Measurements from ENCODE around the gene FANCB.

GRCh38 chrX:14897042-14897441 lies 24.2 kb upstream of the FANCB start:
- TF ChIP-seq CTCF (tag by site-specific recombination; IDR thresholded peaks at IDR 0.05) (no peak), ZNF777 (tag by site-specific recombination; IDR thresholded peaks at IDR 0.05; ENCODE audit: borderline replicate concordance) (no peak), KLF16 (tag by site-specific recombination; IDR thresholded peaks at IDR 0.05) (no peak), ZSCAN18 (tag by site-specific recombination; IDR thresholded peaks at IDR 0.05) (no peak), ZNF449 (tag by site-specific recombination; IDR thresholded peaks at IDR 0.05) (no peak), ZNF169 (tag by site-specific recombination; IDR thresholded peaks at IDR 0.05) (no peak), ZNF561 (tag by site-specific recombination; IDR thresholded peaks at IDR 0.05; ENCODE audit: borderline replicate concordance) (no peak), ZNF112 (tag by site-specific recombination; IDR thresholded peaks at IDR 0.05) (no peak), ZNF621 (tag by site-specific recombination; IDR thresholded peaks at IDR 0.05) (no peak), SALL2 (tag by site-specific recombination; IDR thresholded peaks at IDR 0.05; ENCODE audit: borderline replicate concordance) (no peak), ZNF704 (tag by site-specific recombination; IDR thresholded peaks at IDR 0.05) (no peak)
